GM11168 (cell line): Measurements from ENCODE around the gene HYOU1.
"Not testable (repeated sequence)": the region's sequence is repeated elsewhere in the genome, so short reads cannot be mapped to it uniquely, and the experiment has no call there.

Experiments
- in situ Hi-C: fragments of 300-500 bp; cut with MboI; formaldehyde crosslinking; loops from one replicate; pipeline ENCODE4 v1.12.0; 2022; ENCODE audit warnings: low sequenced_read_pairs; ENCODE audit not compliant: unreplicated experiment

The HYOU1 gene

DNA sequence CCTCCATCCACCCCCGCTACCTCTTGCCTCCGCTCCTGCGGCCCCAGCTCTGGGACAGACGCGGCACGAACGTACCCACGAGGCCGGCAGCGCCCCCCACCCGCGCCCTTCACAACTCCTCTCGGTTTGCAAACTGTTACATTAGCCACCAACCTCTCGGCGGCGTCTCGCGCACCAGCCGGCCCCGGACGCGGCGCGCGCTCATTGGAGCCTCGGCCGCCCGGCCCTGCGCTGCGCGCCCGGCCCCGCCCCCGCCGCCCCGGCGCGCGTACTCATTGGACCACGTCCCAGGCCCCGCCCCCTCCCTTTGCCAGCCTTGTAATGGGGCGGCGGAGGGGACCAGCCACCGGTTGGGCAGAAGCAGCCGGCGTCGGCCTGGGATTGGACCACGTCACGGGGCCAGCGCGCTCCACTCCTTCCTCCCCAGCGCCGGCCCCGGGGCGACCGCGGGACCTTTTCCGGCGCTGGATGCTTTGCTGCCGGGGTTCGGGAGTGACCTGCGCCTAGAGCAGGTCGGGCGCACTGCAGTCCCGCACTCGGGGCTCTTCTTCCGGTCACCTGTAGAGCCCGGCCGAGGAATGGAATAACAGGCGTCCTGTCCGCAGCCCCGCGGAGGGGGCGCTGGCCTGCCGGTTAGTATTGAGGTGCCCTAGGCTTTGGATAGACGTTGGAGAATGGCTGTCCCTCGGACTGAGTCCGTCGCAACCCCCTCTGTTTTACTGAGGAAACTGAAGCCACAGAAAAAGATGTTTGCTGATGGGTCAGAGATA is at the start of gene HYOU1:
HYOU1 (minus strand) TSS at position 206 of the 770 bp plus-strand sequence. CDS start 1,045 bp downstream, outside the sequence.
- in situ Hi-C loops: no loop called here

GRCh38 chr11:119103793-119104192 is 46.8 kb upstream of the HYOU1 start:
- in situ Hi-C loops: no loop called here

DNA sequence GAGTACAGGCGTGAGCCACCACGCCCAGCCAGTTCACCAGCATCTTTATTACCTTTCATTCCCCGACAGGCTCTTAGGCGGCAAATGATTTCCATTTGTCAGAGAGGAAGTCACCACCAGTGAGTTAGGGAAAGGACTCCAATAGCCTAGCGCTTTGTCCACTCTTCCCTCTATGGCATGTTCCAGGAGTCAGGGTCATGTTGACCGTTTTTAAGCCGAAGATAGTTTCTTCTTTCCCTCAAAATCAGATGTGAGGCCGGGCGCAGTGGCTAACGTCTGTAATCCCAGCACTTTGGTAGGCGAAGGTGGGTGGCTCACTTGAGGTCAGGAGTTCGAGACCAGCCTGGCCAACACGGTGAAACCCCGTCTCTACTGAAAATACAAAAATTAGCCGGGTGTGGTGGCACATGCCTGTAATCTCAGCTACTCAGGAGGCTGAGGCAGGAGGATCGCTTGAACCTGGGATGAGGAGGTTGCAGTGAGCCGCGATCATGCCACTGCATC is 46.2 kb upstream of the HYOU1 start:
- in situ Hi-C loops: not testable (repeated sequence)

DNA sequence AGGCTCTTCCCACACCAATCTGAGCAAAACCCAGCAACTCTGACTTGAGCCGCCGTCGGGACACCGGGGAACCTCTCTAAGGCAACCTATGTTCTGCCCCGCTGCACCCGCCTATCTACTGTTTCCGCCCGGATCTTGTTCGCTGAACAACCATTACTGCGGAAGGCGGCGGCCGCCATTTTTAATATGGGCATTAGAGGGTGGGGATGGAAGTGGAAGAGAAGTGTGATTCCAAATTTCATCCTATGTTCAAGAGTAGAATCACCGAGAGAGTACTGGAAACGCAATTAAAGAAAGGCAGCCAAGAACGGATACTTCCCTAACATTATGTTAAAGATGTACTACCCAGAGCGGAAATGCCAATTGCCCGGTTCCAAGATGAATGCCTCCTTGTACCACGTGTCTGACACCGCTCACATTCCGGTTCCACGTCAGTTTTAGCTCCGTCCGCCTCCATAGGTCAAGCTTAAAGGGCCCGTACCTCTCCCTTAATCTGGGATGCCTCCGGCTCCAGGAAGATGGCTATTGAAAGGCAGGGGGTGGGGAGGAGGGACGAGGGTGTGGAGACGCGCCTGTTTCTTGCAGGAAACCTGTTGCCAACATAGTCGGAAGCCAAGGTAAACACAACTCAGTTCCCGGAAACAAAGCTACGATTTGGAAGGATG is 44.9 kb upstream of the HYOU1 start, which contains the start of gene DPAGT1:
DPAGT1 (minus strand) TSS at position 95 of the 665 bp plus-strand sequence. CDS start 198 bp downstream, outside the sequence.
- in situ Hi-C loops: no loop called here

- in situ Hi-C loops: no loop called here
These were observed 44.2 kb upstream of the HYOU1 start for GRCh38 chr11:119100994-119101758.

GRCh38 chr11:119100246-119100970 is 43.4 kb upstream of the HYOU1 start:
- in situ Hi-C loops: no loop called here

GRCh38 chr11:119099711-119100110 is 42.7 kb upstream of the HYOU1 start:
- in situ Hi-C loops: no loop called here

DNA sequence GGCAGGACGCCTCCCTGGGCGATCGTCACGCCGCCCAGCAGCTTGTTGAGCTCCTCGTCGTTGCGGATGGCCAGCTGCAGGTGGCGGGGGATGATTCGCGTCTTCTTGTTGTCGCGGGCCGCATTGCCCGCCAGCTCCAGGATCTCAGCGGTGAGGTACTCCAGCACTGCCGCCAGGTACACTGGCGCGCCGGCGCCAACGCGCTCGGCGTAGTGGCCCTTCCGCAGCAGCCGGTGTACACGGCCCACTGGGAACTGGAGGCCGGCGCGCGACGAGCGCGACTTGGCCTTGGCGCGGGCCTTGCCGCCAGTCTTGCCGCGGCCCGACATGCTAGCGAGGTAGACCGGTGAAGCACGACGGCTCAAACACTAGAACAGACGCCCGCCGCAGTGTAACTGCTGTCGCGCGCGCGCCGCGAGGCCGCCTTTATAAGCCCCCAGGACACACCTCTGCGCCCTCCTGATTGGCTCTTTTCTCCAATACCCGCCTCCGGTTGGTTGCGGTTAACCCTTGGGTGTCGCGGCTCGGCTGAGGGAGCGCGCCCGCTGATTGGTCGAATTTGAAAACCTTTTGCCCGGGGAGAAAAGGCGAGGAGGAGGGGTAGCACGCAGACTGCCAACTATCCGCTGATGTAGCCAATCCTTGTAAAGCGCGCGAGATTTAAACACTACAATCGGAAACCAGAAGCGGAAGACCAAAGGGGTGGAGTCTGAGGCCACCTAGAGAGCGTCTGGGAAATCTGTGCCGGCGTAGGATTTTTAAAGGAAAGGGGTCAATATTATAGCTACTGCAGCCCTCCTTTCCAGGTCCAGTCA is 38.3 kb upstream of the HYOU1 start:
- in situ Hi-C loops: no loop called here

DNA sequence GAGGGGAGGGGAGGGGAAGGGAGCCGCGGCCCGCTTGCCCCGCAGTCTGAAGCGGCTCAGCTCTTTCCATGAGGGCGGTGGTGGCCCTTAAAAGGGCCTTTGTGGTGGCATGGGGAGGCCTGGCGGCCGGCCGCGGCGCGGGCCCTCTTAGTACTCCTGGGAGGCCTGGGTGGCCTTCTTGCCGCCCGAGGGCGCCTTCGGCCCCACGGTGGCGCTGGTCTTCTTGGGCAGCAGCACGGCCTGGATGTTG is 37.7 kb upstream of the HYOU1 start:
- in situ Hi-C loops: no loop called here

DNA sequence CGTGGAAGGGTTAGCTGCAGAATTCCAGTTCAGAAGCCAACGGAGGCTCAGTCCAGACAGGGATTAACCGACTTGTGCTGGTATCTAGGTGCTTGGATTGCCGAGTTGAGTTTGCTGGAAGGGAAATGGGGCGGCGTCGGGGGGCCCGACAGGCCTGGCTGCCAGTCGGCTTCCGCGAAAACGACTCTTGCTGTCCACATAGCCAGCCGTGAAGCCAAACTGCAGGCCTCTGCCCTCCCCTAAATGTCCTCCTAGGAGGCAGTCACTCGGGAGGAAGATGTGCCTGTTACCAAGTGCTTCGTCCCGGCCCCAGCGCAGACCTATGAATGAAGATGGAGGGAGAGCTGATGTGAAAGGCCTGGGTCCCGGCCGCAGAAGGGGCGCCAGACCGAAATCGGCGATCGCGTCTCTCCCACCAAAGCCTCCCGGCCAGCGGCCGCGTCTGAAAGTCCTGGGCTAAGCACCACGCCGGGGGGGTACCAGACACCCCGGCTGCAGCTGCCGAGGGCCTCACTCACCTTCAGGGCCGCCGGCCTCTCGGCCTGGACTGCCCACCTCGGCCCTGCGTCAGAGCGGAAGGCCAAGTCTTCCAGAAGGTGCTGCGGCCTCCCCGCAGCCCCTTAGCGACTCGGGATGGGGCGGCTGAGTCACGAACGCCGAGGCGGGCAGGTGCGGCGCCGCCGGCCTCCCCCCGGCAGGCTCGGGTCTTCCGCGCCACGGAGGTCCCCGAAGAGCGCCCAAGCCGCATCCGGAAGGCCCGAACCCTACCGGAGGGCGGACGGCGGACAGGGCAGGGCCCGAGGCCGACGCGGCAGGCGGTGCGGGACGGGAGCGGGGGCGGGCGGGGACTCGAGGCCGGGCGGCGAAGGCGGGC is 37.2 kb upstream of the HYOU1 start:
- in situ Hi-C loops: no loop called here

GRCh38 chr11:119092880-119093842 is 36.2 kb upstream of the HYOU1 start:
- in situ Hi-C loops: no loop called here

DNA sequence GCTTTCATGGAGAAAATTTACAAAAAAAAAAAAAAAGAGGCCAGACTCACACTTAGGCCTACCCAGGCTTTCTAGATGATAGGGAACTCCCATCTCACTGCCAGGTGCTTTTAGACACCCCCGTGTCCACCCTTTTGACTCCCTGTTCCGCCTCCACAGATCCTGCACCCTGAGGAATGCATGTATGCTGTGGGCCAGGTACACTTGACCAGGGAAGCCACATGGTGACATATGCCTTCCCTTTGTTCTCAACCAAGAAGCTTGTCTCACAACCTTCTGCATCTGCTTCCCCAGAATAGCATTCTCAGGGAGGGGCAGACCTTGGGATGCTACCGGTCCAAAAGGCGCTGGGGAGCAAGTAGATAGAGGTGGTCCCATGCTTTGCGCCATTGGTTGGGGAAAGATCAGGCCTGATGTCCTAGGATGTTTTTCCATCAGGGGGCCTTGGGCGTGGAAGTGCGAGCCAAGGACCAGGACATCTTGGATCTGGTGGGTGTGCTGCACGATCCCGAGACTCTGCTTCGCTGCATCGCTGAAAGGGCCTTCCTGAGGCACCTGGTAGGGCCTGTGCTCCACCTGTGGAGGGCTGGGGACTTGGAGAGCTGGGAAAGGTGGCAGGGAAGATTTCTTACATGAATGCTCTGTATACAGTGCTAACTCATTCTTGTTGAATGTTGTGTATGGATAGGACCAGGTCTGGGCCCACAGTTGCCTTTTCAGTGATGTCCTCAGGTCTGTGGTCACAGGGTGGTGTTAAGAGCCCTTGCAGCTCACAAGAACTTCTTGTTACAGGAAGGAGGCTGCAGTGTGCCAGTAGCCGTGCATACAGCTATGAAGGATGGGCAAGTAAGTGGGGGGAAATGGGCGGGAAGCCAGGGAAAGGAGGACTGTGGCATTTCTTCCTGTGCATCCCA is 35.2 kb upstream of the HYOU1 start:
- in situ Hi-C loops: no loop called here

- in situ Hi-C loops: no loop called here
These were observed 34.2 kb upstream of the HYOU1 start for GRCh38 chr11:119091178-119091577.

GRCh38 chr11:119089319-119089718 is 32.3 kb upstream of the HYOU1 start:
- in situ Hi-C loops: no loop called here

GRCh38 chr11:119088406-119088805 is 31.4 kb upstream of the HYOU1 start:
- in situ Hi-C loops: no loop called here

- in situ Hi-C loops: no loop called here
These were observed 30.8 kb upstream of the HYOU1 start for GRCh38 chr11:119087747-119088241.
